HG03095 (cell line): ENCODE results near the gene MMAB.

ENCODE experiments used
- ATAC-seq: cut with Tn5 transposase; IDR thresholded peaks from one replicate; pipeline ENCODE4 v1.9.1; 2021; ENCODE audit warnings: moderate library complexity; ENCODE audit not compliant: unreplicated experiment

The MMAB gene

GRCh38 chr12:109586385-109587296 is 13.3 kb upstream of the MMAB start:
- no peak for ATAC-seq

- ATAC-seq, result no peak
Measured at GRCh38 chr12:109583733-109584132, 10.4 kb upstream of the MMAB start.

GRCh38 chr12:109582636-109583035 is 9.3 kb upstream of the MMAB start:
- ATAC-seq, result no peak

GRCh38 chr12:109581856-109582255 is 8.6 kb upstream of the MMAB start:
- ATAC-seq, result no peak

GRCh38 chr12:109581334-109581691 is 8.0 kb upstream of the MMAB start:
- no peak for ATAC-seq

- ATAC-seq, result no peak
Measured at GRCh38 chr12:109580684-109581333, 7.5 kb upstream of the MMAB start.

GRCh38 chr12:109580272-109580671 is 7.0 kb upstream of the MMAB start:
- no peak for ATAC-seq

GRCh38 chr12:109579639-109580038 is 6.3 kb upstream of the MMAB start:
- ATAC-seq, result no peak

GRCh38 chr12:109578330-109578927 is 5.1 kb upstream of the MMAB start:
- ATAC-seq, result no peak

GRCh38 chr12:109577311-109577710 is 4.0 kb upstream of the MMAB start:
- no peak for ATAC-seq

- no peak for ATAC-seq
Measured at GRCh38 chr12:109575683-109576082, 2.4 kb upstream of the MMAB start.

GRCh38 chr12:109573914-109574244 is 575 bp upstream of the MMAB start:
- no peak for ATAC-seq

GRCh38 chr12:109572506-109572845 is 828 bp downstream of the MMAB start:
- ATAC-seq, result no peak

GRCh38 chr12:109571773-109572505 is 1.4 kb downstream of the MMAB start:
- ATAC-seq, result no peak

- ATAC-seq, result no peak
Measured at GRCh38 chr12:109568486-109568885, 4.8 kb downstream of the MMAB start.

- no peak for ATAC-seq
Measured at GRCh38 chr12:109567967-109568366, 5.3 kb downstream of the MMAB start.

- ATAC-seq, result no peak
Measured at GRCh38 chr12:109567296-109567695, 6.0 kb downstream of the MMAB start.

- ATAC-seq, result no peak
Measured at GRCh38 chr12:109566424-109566823, 6.9 kb downstream of the MMAB start.

GRCh38 chr12:109563291-109564284 is 9.7 kb downstream of the MMAB start:
- no peak for ATAC-seq

- no peak for ATAC-seq
Measured at GRCh38 chr12:109562871-109563270, 10.4 kb downstream of the MMAB start.

GRCh38 chr12:109561711-109562030 is 11.6 kb downstream of the MMAB start:
- ATAC-seq, result no peak
